ENCODE results near the gene SSU72. TPM values are rescaled to one million over a fixed set of nuclear protein-coding genes. Genes with fewer than 3 reads are reported as not detected.

SSU72 gene
- total RNA-seq (2014; rRNA removed) = 72.5 and 80.6 TPM in 2 replicates
- polyA plus RNA-seq (2012) = 108 TPM

GRCh38 chr1:1574721-1575537, at the start of gene SSU72:
SSU72 (minus strand) TSS chr1:1574863; CDS start chr1:1574557, 306 bp downstream.
- DNase-seq (ENCODE audit: low read depth) = peak; percentile 88

- DNase-seq (ENCODE audit: low read depth) = no peak
These were observed 49.2 kb upstream of the SSU72 start for GRCh38 chr1:1623631-1624442.

- no peak for DNase-seq (ENCODE audit: low read depth)
These were observed 48.5 kb upstream of the SSU72 start for GRCh38 chr1:1623181-1623630.

GRCh38 chr1:1622788-1623094, 48.1 kb upstream of the SSU72 start:
- no peak for DNase-seq (ENCODE audit: low read depth)

GRCh38 chr1:1622010-1622787, 47.5 kb upstream of the SSU72 start:
- no peak for DNase-seq (ENCODE audit: low read depth)

- DNase-seq (ENCODE audit: low read depth) = no peak
These were observed 46.7 kb upstream of the SSU72 start for GRCh38 chr1:1621173-1622009.

GRCh38 chr1:1620433-1621139, 45.9 kb upstream of the SSU72 start:
- DNase-seq (ENCODE audit: low read depth) = no peak

GRCh38 chr1:1619917-1620361, 45.3 kb upstream of the SSU72 start:
- DNase-seq (ENCODE audit: low read depth) = no peak

- DNase-seq (ENCODE audit: low read depth) = no peak
These were observed 43.9 kb upstream of the SSU72 start for GRCh38 chr1:1618396-1619068.

- no peak for DNase-seq (ENCODE audit: low read depth)
These were observed 43.3 kb upstream of the SSU72 start for GRCh38 chr1:1617925-1618324.

GRCh38 chr1:1617516-1617915, 42.9 kb upstream of the SSU72 start:
- DNase-seq (ENCODE audit: low read depth) = no peak

- DNase-seq (ENCODE audit: low read depth) = no peak
These were observed 42.2 kb upstream of the SSU72 start for GRCh38 chr1:1616838-1617237.

GRCh38 chr1:1616045-1616790, 41.6 kb upstream of the SSU72 start:
- no peak for DNase-seq (ENCODE audit: low read depth)

GRCh38 chr1:1615256-1616044, 40.8 kb upstream of the SSU72 start, which contains the start of gene MIB2:
MIB2 (plus strand) TSS chr1:1615500; CDS start chr1:1623453, 7,953 bp downstream.
- peak; percentile 92 for DNase-seq (ENCODE audit: low read depth)

GRCh38 chr1:1614954-1615255, 40.2 kb upstream of the SSU72 start:
- no peak for DNase-seq (ENCODE audit: low read depth)

GRCh38 chr1:1614204-1614953, 39.7 kb upstream of the SSU72 start:
- peak; percentile 38 for DNase-seq (ENCODE audit: low read depth)

GRCh38 chr1:1613509-1614082, 38.9 kb upstream of the SSU72 start:
- no peak for DNase-seq (ENCODE audit: low read depth)
